Upper lobe of right lung (tissue), 1 donor: ENCODE measurements around the gene CAVIN2. TPM values are rescaled to one million over a fixed set of nuclear protein-coding genes. Genes with fewer than 3 reads are reported as not detected.

Experiments used
- ATAC-seq: fragments of 200-7000 bp; cut with Tn5 transposase; one replicate; pipeline ENCODE4 v1.9.1; 2020; ENCODE audit warnings: mild to moderate bottlenecking, moderate library complexity
- DNase-seq: peaks from one replicate; pipeline ENCODE4 v3.0.0-alpha.2; 2020
- H3K27ac ChIP-seq: fragments of 200-600 bp; one replicate; pipeline ENCODE4 v1.8.0; 2022
- H3K27me3 ChIP-seq: fragments of 200-600 bp; one replicate; pipeline ENCODE4 v1.8.0; 2022; ENCODE audit warnings: mild to moderate bottlenecking
- H3K36me3 ChIP-seq: fragments of 200-600 bp; one replicate; pipeline ENCODE4 v1.8.0; 2022
- H3K4me1 ChIP-seq: fragments of 200-600 bp; one replicate; pipeline ENCODE4 v1.8.0; 2022
- H3K4me3 ChIP-seq: fragments of 200-600 bp; one replicate; pipeline ENCODE4 v1.8.0; 2022; ENCODE audit warnings: mild to moderate bottlenecking
- H3K9me3 ChIP-seq: fragments of 200-600 bp; one replicate; pipeline ENCODE4 v1.8.0; 2022
- CTCF ChIP-seq: fragments of 200-600 bp; IDR thresholded peaks from one replicate; pipeline ENCODE4 v1.8.0; 2022; ENCODE audit warnings: antibody characterized with exemption
- intact Hi-C: fragments of 100-400 bp; cut with DNase I; formaldehyde crosslinking; loops from one replicate; pipeline ENCODE4 v1.11.0; 2022
- total RNA-seq: library from RNA; stranded (reverse); fragmentation: NEBNext Ultra II Directional; extraction: Animal tissue kit (Norgen Biotek cat#: 25700); gene quantifications from one replicate; pipeline ENCODE4 v1.2.1, GENCODE V29; 2021
- donor health status: DM: no; HTN: yes; CAD: no; lungs with severe emphysema.

The CAVIN2 gene
- total RNA-seq, 1 donor from 2014 or later, result 185 TPM

- no peaks in the 10 kb centered on the region for H3K27me3 ChIP-seq
- no peak overlapping the region for H3K4me3 ChIP-seq
- H3K4me1 ChIP-seq, result peaks cover 17% of the 10 kb centered on the region
- H3K27ac ChIP-seq, result no peak overlapping the region
- TF ChIP-seq CTCF, result no peak
- DNase-seq, result no peak
- ATAC-seq, result no peak
- H3K9me3 ChIP-seq, result no peaks in the 10 kb centered on the region
- intact Hi-C loops, result no loop called here
- H3K36me3 ChIP-seq, result no peaks in the 10 kb centered on the region
Measured at GRCh38 chr2:191853843-191854242, 7.0 kb upstream of the CAVIN2 start.

- no peaks in the 10 kb centered on the region for H3K9me3 ChIP-seq
- no peaks in the 10 kb centered on the region for H3K27me3 ChIP-seq
- no peaks in the 10 kb centered on the region for H3K36me3 ChIP-seq
- intact Hi-C loops, result no loop called here
- TF ChIP-seq CTCF, result no peak
- no peak for ATAC-seq
- H3K27ac ChIP-seq, result no peak overlapping the region
- no peak overlapping the region for H3K4me3 ChIP-seq
- no peak for DNase-seq
- peaks cover 24% of the 10 kb centered on the region for H3K4me1 ChIP-seq
Measured at GRCh38 chr2:191851158-191851557, 4.3 kb upstream of the CAVIN2 start.

GRCh38 chr2:191848771-191849767 is 2.2 kb upstream of the CAVIN2 start:
- Histone ChIP-seq H3K9me3 (no peaks in the 10 kb centered on the region), H3K4me1 (peaks cover 21% of the 10 kb centered on the region), H3K4me3 (no peak overlapping the region), H3K27me3 (no peaks in the 10 kb centered on the region), H3K36me3 (no peaks in the 10 kb centered on the region), H3K27ac (peak overlapping the region; percentile 3)
- ATAC-seq (no peak), DNase-seq (no peak)
- no peak for TF ChIP-seq CTCF
- intact Hi-C loops, result no loop called here

- peak overlapping the region; percentile 63 for H3K4me3 ChIP-seq
- intact Hi-C loops, result no loop called here
- ATAC-seq (peak; percentile 40), DNase-seq (no peak)
- H3K27ac ChIP-seq, result peak overlapping the region; percentile 90
- H3K9me3 ChIP-seq, result no peaks in the 10 kb centered on the region
- no peaks in the 10 kb centered on the region for H3K27me3 ChIP-seq
- peaks cover 12% of the 10 kb centered on the region for H3K4me1 ChIP-seq
- peaks cover 4% of the 10 kb centered on the region for H3K36me3 ChIP-seq
- TF ChIP-seq CTCF, result no peak
Measured at GRCh38 chr2:191847764-191848163, 876 bp upstream of the CAVIN2 start.

- H3K36me3 ChIP-seq, result peaks cover 12% of the 10 kb centered on the region
- H3K4me3 ChIP-seq, result peak overlapping the region; percentile 63
- ATAC-seq (no peak), DNase-seq (no peak)
- H3K9me3 ChIP-seq, result no peaks in the 10 kb centered on the region
- H3K27ac ChIP-seq, result peak overlapping the region; percentile 90
- no peaks in the 10 kb centered on the region for H3K27me3 ChIP-seq
- H3K4me1 ChIP-seq, result peaks cover 12% of the 10 kb centered on the region
- no peak for TF ChIP-seq CTCF
- intact Hi-C loops, result no loop called here
Measured at GRCh38 chr2:191845876-191846514, 893 bp downstream of the CAVIN2 start.
